ENCODE results near the gene CTIF.

The CTIF gene

DNA sequence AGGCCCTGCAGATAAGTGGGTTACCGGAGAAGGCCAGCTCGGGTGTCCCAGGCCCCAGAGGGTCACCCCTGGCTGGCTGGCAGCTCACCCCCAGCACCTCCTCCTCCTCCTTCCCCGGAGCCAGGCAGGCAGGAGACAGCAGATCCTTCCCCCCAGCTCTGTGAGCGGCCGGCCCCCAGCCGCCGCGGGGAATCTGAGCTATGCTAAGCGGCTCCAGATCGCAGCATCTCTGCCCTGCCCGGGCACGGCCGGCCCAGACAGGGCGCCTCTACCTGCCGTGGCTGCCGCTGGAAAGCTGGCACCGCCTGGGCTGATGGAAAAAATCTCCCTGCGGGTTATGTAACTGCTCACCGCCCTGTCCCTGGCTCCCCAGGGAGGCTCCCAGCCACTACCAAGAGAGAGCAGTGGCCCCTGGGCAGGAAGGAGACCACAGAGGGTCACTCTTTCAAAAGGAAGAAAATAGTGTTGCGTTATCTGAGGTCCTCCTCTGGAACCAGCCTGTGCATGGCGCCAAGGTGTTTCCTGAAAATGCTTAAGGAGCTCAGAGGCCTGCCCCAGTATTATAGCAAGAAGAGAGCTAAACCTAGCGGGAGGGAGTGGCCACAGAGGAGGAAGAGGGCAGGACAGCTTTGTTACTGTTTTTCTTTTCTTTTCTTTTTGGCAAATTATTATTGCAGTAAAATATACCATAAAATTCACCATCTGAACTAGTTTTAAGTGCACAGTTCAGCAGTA lies 233.0 kb downstream of the CTIF start:
- TF ChIP-seq CTCF (IDR thresholded peaks at IDR 0.05; ENCODE audit: extremely low read depth, missing control alignments) = no peak
- no peak for DNase-seq (ENCODE audit: low spot score)

DNA sequence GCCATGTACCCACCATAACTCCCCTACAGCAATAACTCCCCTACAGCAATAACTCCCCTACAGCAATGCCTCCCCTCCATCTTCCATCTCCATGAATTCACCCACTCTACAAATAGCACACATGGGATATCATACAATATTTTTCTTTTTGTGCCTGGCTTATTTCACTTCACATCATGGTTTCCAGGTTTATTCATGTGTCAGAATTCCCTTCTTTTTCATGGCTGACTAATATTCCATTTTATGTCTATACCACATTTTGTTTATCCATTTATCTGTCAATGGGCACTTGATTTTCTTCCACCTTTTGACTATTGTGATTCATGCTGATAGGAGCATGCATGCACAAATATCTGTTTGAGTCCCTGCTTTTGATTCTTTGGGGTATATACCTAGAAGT lies 233.6 kb downstream of the CTIF start:
- no peak for TF ChIP-seq CTCF (IDR thresholded peaks at IDR 0.05; ENCODE audit: extremely low read depth, missing control alignments)

GRCh38 chr18:48773821-48774220 lies 235.0 kb downstream of the CTIF start:
- TF ChIP-seq CTCF (IDR thresholded peaks at IDR 0.05; ENCODE audit: extremely low read depth, missing control alignments) = no peak
- no peak for DNase-seq (ENCODE audit: low spot score)

More for the DNA sequence above, 233.6 kb downstream of the CTIF start:
- DNase-seq (ENCODE audit: low spot score) = no peak

DNA sequence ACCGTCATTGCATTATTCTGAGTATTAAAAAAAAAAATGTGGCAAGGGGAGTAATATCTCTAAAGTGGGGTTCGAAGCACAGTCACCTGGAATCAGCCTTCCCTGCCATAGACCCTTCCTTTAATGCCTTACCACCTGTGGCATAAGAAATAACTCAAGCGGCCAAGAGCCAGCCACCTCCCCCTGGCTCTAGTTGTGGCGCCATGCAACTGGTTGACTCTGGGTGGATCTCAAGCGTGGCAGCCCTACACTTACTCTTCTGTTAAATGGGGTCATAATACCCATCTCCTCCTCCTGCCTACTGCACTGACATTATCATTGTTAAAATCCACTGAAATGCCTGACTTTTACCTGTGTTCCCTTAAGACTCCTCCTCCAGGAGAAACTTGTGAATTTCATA lies 236.1 kb downstream of the CTIF start:
- no peak for DNase-seq (ENCODE audit: low spot score)
- TF ChIP-seq CTCF (IDR thresholded peaks at IDR 0.05; ENCODE audit: extremely low read depth, missing control alignments) = no peak

- TF ChIP-seq CTCF (IDR thresholded peaks at IDR 0.05; ENCODE audit: extremely low read depth, missing control alignments) = no peak
- DNase-seq (ENCODE audit: low spot score) = no peak
Observed at GRCh38 chr18:48775372-48776155, 236.7 kb downstream of the CTIF start.

- no peak for TF ChIP-seq CTCF (IDR thresholded peaks at IDR 0.05; ENCODE audit: extremely low read depth, missing control alignments)
- no peak for DNase-seq (ENCODE audit: low spot score)
Observed at GRCh38 chr18:48776156-48776555, 237.3 kb downstream of the CTIF start.

- no peak for DNase-seq (ENCODE audit: low spot score)
- no peak for TF ChIP-seq CTCF (IDR thresholded peaks at IDR 0.05; ENCODE audit: extremely low read depth, missing control alignments)
Observed at GRCh38 chr18:48776641-48777025, 237.8 kb downstream of the CTIF start.
